Esophagus squamous epithelium (tissue), 5 donors: ENCODE data around the gene KAZN. TPM values are rescaled to one million over a fixed set of nuclear protein-coding genes. Genes with fewer than 3 reads are reported as not detected.

Source experiments
- DNase-seq: peaks from one replicate; lab custom pipeline; 2025; lab: John Stamatoyannopoulos, UW
- H3K27ac ChIP-seq, 4 donors: fragments of 200-600 bp; sonication (generic); one replicate each; pipeline ENCODE4 v1.5.1; 2016 to 2019; ENCODE audit warnings: mild to moderate bottlenecking in 1 of 4
- H3K27me3 ChIP-seq, 4 donors: fragments of 200-600 bp; sonication (generic); 1 replicate in 3 of 4; 2 replicates in 1 of 4; pipeline versions ENCODE4 v1.5.1 to v1.6.0; 2017 to 2021; ENCODE audit warnings: antibody characterized with exemption in 1 of 4
- H3K36me3 ChIP-seq, 3 donors: fragments of 200-600 bp; sonication (generic); one replicate each; pipeline ENCODE4 v1.5.1; 2016 to 2019
- H3K4me1 ChIP-seq, 3 donors: fragments of 200-600 bp; sonication (generic); one replicate each; pipeline ENCODE4 v1.5.1; 2017 to 2019
- H3K4me3 ChIP-seq, 4 donors: fragments of 200-600 bp; sonication (generic); 1 replicate in 3 of 4; 2 replicates in 1 of 4; pipeline ENCODE4 v1.5.1; 2016 to 2019; ENCODE audit warnings: mild to moderate bottlenecking in 2 of 4, moderate library complexity in 1 of 4
- H3K9me3 ChIP-seq, 3 donors: fragments of 200-600 bp; sonication (generic); one replicate each; pipeline ENCODE4 v1.5.1; 2016 to 2019
- CTCF ChIP-seq, 6 experiments: fragments of 450-650 bp in 4 of 6; fragments of 200-600 bp in 2 of 6; sonication (generic) in 2 of 6; IDR thresholded peaks; one replicate each; pipeline ENCODE4 v1.5.1; 2016 to 2019; ENCODE audit warnings: antibody characterized with exemption in 6 of 6, mild to moderate bottlenecking in 4 of 6, moderate library complexity in 4 of 6
- POLR2A ChIP-seq, 4 donors: fragments of 450-650 bp; IDR thresholded peaks; one replicate each; pipeline ENCODE4 v1.6.1; 2017; ENCODE audit warnings: antibody characterized with exemption in 4 of 4, mild to moderate bottlenecking in 4 of 4, moderate library complexity in 3 of 4
- WGBS, 2 donors: methylation state at CpG; one replicate each; pipeline ENCODE4 v1.1.5; 2018; 5-methylcytosine and 5-hydroxymethylcytosine counted together
- intact Hi-C: fragments of 100-400 bp; cut with DNase I; formaldehyde crosslinking; loops from one replicate; pipeline ENCODE4 v1.15.0; 2022
- total RNA-seq, 4 donors: library from RNA; depleted of rRNA; stranded (reverse); fragments of >200 nt; gene quantifications; one replicate each; pipeline ENCODE4 v1.1.0, GENCODE V29; 2016
- donor health status: DM: yes; HTN: yes; CAD: no.

KAZN gene
- total RNA-seq, 4 donors from 2014 or later = 25.0 to 54.5 (median 30.8) TPM

GRCh38 chr1:15033264-15033663, 434.8 kb downstream of the KAZN start:
- Histone ChIP-seq H3K4me3 (no peak overlapping the region), H3K27me3 (no peaks in the 10 kb centered on the region), H3K4me1 (peaks cover 0 to 16% (median 3%) of the 10 kb centered on the region in 3 donors), H3K27ac (no peak overlapping the region), H3K36me3 (peaks cover 0 to 40% (median 0%) of the 10 kb centered on the region in 3 donors), H3K9me3 (no peaks in the 10 kb centered on the region)
- no peak for DNase-seq
- TF ChIP-seq CTCF (IDR thresholded peaks at IDR 0.05) = no peak
- no peak for TF ChIP-seq POLR2A (IDR thresholded peaks at IDR 0.05)
- intact Hi-C loops = no loop called here
- WGBS, 2 donors = 54 to 60% methylated on average over 4 of the region's 4 CpGs

- H3K9me3 ChIP-seq = no peaks in the 10 kb centered on the region
- H3K27me3 ChIP-seq = no peaks in the 10 kb centered on the region
- TF ChIP-seq POLR2A (IDR thresholded peaks at IDR 0.05) = no peak
- TF ChIP-seq CTCF (IDR thresholded peaks at IDR 0.05) = no peak
- peaks cover 0 to 4% (median 0%) of the 10 kb centered on the region in 3 donors for H3K4me1 ChIP-seq
- intact Hi-C loops = no loop called here
- H3K36me3 ChIP-seq = peaks cover 0 to 49% (median 0%) of the 10 kb centered on the region in 3 donors
- no peak overlapping the region for H3K4me3 ChIP-seq
- WGBS, 2 donors = 86 to 87% methylated on average over 2 to 10 of the region's 16 CpGs
- DNase-seq = no peak
- no peak overlapping the region for H3K27ac ChIP-seq
Measured at GRCh38 chr1:15034656-15035055, 436.2 kb downstream of the KAZN start.

- Histone ChIP-seq H3K36me3 (peaks cover 0 to 49% (median 0%) of the 10 kb centered on the region in 3 donors), H3K4me3 (no peak overlapping the region), H3K27me3 (no peaks in the 10 kb centered on the region), H3K9me3 (no peaks in the 10 kb centered on the region), H3K4me1 (peaks cover 0 to 4% (median 0%) of the 10 kb centered on the region in 3 donors), H3K27ac (no peak overlapping the region)
- intact Hi-C loops = no loop called here
- DNase-seq = no peak
- TF ChIP-seq CTCF (IDR thresholded peaks at IDR 0.05) (no peak), POLR2A (IDR thresholded peaks at IDR 0.05) (no peak)
- WGBS, 2 donors = 83 to 94% methylated on average over 2 to 3 of the region's 3 CpGs
Measured at GRCh38 chr1:15035236-15035635, 436.8 kb downstream of the KAZN start.

GRCh38 chr1:15036101-15036500, 437.6 kb downstream of the KAZN start:
- Histone ChIP-seq H3K9me3 (no peaks in the 10 kb centered on the region), H3K36me3 (peaks cover 0 to 49% (median 0%) of the 10 kb centered on the region in 3 donors), H3K27me3 (no peaks in the 10 kb centered on the region), H3K4me1 (no peaks in the 10 kb centered on the region), H3K27ac (no peak overlapping the region), H3K4me3 (no peak overlapping the region)
- TF ChIP-seq POLR2A (IDR thresholded peaks at IDR 0.05) (no peak), CTCF (IDR thresholded peaks at IDR 0.05) (no peak)
- no peak for DNase-seq
- intact Hi-C loops = no loop called here
- 51 to 100% methylated on average over 1 to 6 of the region's 10 CpGs for WGBS, 2 donors

- H3K36me3 ChIP-seq = peaks cover 0 to 52% (median 0%) of the 10 kb centered on the region in 3 donors
- 83 to 88% methylated on average over 5 to 6 of the region's 7 CpGs for WGBS, 2 donors
- intact Hi-C loops = no loop called here
- H3K27me3 ChIP-seq = no peaks in the 10 kb centered on the region
- H3K4me3 ChIP-seq = no peak overlapping the region
- no peaks in the 10 kb centered on the region for H3K9me3 ChIP-seq
- H3K4me1 ChIP-seq = no peaks in the 10 kb centered on the region
- no peak for TF ChIP-seq POLR2A (IDR thresholded peaks at IDR 0.05)
- TF ChIP-seq CTCF (IDR thresholded peaks at IDR 0.05) = peak in 2 of 6 experiments; percentile 9 to 10
- no peak overlapping the region for H3K27ac ChIP-seq
- no peak for DNase-seq
Measured at GRCh38 chr1:15038232-15039016, 439.9 kb downstream of the KAZN start.
